MG63 (cell line): Measurements from ENCODE around the gene ISY1. TPM values are rescaled to one million over a fixed set of nuclear protein-coding genes. Genes with fewer than 3 reads are reported as not detected.

ENCODE experiments used
- DNase-seq: peaks from one replicate; pipeline ENCODE4 v3.0.0-alpha.2; 2020
- H3K27me3 ChIP-seq: fragments of 250-450 bp; sonication (Bioruptor Pico); 2 replicates; pipeline ENCODE4 v1.5.1; 2020; ENCODE audit warnings: mild to moderate bottlenecking, moderate library complexity
- H3K36me3 ChIP-seq: fragments of 250-450 bp; sonication (Bioruptor Pico); 2 replicates; pipeline ENCODE4 v1.5.1; 2020; ENCODE audit warnings: mild to moderate bottlenecking, moderate library complexity
- H3K4me3 ChIP-seq: fragments of 250-450 bp; sonication (Bioruptor Pico); 2 replicates; pipeline ENCODE4 v1.5.1; 2020; ENCODE audit warnings: mild to moderate bottlenecking, moderate library complexity
- H3K9me3 ChIP-seq: fragments of 250-450 bp; sonication (Bioruptor Pico); 2 replicates; pipeline ENCODE4 v1.5.1; 2020; ENCODE audit warnings: mild to moderate bottlenecking, moderate library complexity
- total RNA-seq: library from RNA; depleted of rRNA; stranded (reverse); fragments of >200 nt; shearing (Covaris generic); gene quantifications from 2 replicates; pipeline ENCODE4 v1.2.3, GENCODE V29; 2014; ENCODE audit warnings: low replicate concordance; rRNA removed

ISY1 gene
- total RNA-seq, 1 experiment from 2014 or later = 64.0 TPM

DNA sequence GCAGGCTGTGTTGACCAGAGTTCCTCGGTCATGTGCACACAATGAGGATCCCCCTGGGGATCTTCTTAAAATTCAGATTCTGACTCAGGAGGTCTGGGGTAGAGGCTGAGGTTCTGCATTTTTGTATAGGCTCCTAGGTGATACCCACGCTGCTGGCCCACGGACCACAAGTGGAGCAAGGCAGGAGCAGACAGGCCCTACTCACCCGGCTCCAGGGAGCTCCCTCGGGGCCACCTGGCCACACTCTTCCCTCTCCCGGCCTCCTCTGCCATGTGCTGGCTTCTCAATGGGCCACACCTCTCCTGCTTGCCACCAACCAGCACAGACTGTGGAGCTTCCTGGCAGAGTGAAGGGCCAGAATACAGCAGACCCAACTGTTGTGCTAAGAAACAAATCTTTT, 76.4 kb downstream of the ISY1 start:
- Histone ChIP-seq H3K27me3 (no peaks in the 10 kb centered on the region), H3K36me3 (no peaks in the 10 kb centered on the region; the same call in 1 of the 2 replicates), H3K4me3 (no peak overlapping the region), H3K9me3 (no peaks in the 10 kb centered on the region)
- no peak for DNase-seq

DNA sequence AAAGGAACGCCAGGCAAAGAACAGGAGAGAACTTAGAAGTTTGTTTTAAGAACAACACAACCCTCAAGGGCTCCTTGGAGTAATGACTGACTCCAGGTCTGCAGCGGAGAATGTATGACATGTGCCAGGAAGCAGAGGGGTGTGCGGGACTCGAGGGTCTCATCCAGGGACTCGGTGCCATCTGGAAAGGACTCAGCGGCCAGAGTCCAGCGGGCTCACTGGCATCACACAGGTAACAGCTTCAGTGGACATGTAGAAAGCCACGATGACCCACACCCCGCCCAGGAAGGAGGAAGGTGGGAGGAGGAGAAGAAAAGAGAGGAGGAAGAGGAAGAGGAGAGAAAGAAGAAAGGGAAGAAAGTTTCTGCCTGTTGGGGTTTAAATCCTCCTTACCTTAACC, 78.8 kb downstream of the ISY1 start:
- no peaks in the 10 kb centered on the region for H3K27me3 ChIP-seq
- H3K36me3 ChIP-seq = no peaks in the 10 kb centered on the region
- no peak overlapping the region for H3K4me3 ChIP-seq
- DNase-seq = no peak
- no peaks in the 10 kb centered on the region for H3K9me3 ChIP-seq

DNA sequence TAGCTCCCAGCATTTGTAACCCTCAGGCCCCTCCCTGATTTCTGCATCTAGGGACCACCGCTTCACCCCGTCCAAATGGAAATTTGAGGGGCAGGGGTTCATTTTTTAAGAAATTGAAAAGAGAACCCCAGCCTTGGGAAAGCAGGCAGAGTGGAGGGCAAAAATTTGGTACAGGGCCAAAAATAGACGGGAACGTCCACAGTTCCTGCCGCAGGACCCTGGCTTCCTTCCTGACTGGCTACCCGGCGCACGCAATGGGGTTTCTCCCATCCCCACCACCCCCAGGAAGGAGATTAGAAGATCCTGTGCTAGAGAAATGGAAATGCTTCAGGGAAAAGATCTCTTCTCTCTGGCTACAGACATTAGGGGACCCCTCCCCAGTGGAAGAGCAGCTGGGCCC, 79.4 kb downstream of the ISY1 start:
- no peak for DNase-seq
- Histone ChIP-seq H3K9me3 (no peaks in the 10 kb centered on the region), H3K36me3 (no peaks in the 10 kb centered on the region), H3K4me3 (no peak overlapping the region), H3K27me3 (no peaks in the 10 kb centered on the region)

DNA sequence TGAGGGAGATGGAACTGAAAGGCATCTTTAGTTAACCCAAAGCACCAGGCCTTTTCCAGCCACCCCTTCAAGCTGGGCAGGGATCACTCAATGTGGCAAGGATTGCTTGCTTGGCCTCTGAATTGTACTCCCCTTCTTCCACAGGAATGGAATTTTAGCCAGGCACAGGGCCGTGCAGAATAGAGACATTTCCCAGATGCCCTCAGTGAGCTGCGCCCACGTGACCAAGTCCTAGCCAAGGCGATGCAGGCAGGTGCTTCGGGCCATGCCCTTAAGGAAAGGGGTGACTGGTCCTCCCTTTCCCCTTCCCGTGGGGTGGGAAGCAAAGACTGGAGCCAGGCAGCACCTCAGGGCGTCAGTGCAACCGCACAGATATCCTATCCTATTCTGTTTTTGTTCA, 82.4 kb downstream of the ISY1 start:
- Histone ChIP-seq H3K36me3 (no peaks in the 10 kb centered on the region), H3K4me3 (no peak overlapping the region), H3K9me3 (no peaks in the 10 kb centered on the region), H3K27me3 (no peaks in the 10 kb centered on the region)
- DNase-seq = no peak

Other genes with a start within 250 kb of the ISY1 start
- gene CFAP92, start 167.0 kb downstream of the ISY1 start, total RNA-seq = not detected in 2 replicates
- gene EFCC1, start 159.8 kb downstream of the ISY1 start, total RNA-seq = not detected in 2 replicates
- gene GP9, start 100.3 kb downstream of the ISY1 start, total RNA-seq = not detected in 2 replicates
- 10.7 and 13.6 TPM in 2 replicates for gene RAB43, start 39.3 kb downstream of the ISY1 start, total RNA-seq
- 344 and 476 TPM in 2 replicates for gene CNBP, start 22.8 kb upstream of the ISY1 start, total RNA-seq
- gene COPG1, start 88.5 kb upstream of the ISY1 start, total RNA-seq = 116 and 146 TPM in 2 replicates
- gene HMCES, start 117.8 kb upstream of the ISY1 start, total RNA-seq = 59.9 and 81.0 TPM in 2 replicates